GM23338 (cell line): ENCODE measurements around the gene SFMBT2. TPM values are rescaled to one million over a fixed set of nuclear protein-coding genes. Genes with fewer than 3 reads are reported as not detected.

ENCODE experiments used
- ATAC-seq: fragments of 200-7000 bp; cut with Tn5 transposase; 3 replicates; pipeline ENCODE4 v1.9.1; 2020
- DNase-seq: peaks from one replicate; pipeline ENCODE4 v3.0.0-alpha.2; 2015; ENCODE audit warnings: low spot score
- H2AFZ ChIP-seq: fragments of 200-600 bp; sonication (generic); 2 replicates; pipeline ENCODE4 v1.8.0; 2016; ENCODE audit warnings: antibody characterized with exemption, mild to moderate bottlenecking, moderate library complexity
- H3F3A ChIP-seq: fragments of 200-600 bp; sonication (generic); replicated peaks from 2 replicates; pipeline ENCODE4 v1.8.0; 2017; ENCODE audit warnings: antibody characterized with exemption, mixed run types, low read depth
- H3K27ac ChIP-seq: fragments of 200-600 bp; sonication (generic); 2 replicates; pipeline ENCODE4 v1.6.1; 2016; ENCODE audit warnings: low read depth
- H3K27me3 ChIP-seq: fragments of 200-600 bp; sonication (generic); 2 replicates; pipeline ENCODE4 v1.8.0; 2016; ENCODE audit warnings: mild to moderate bottlenecking, mixed run types, moderate library complexity; ENCODE audit not compliant: insufficient read depth
- H3K36me3 ChIP-seq: fragments of 200-600 bp; sonication (generic); 2 replicates; pipeline ENCODE4 v1.8.0; 2016; ENCODE audit warnings: mild to moderate bottlenecking; ENCODE audit not compliant: insufficient read depth
- H3K4me1 ChIP-seq: fragments of 200-600 bp; sonication (generic); 2 replicates; pipeline ENCODE4 v1.8.0; 2016; ENCODE audit warnings: mild to moderate bottlenecking, moderate library complexity; ENCODE audit not compliant: insufficient read depth
- H3K4me2 ChIP-seq: fragments of 200-600 bp; sonication (generic); 2 replicates; pipeline ENCODE4 v1.7.1; 2017; ENCODE audit warnings: mixed run types
- H3K4me3 ChIP-seq: fragments of 200-600 bp; sonication (generic); 2 replicates; pipeline ENCODE4 v1.6.1; 2016; ENCODE audit warnings: mixed run types
- H3K79me2 ChIP-seq: fragments of 200-600 bp; sonication (generic); replicated peaks from 2 replicates; pipeline ENCODE4 v1.8.0; 2017; ENCODE audit warnings: mild to moderate bottlenecking; ENCODE audit not compliant: insufficient read depth
- H3K9me2 ChIP-seq: fragments of 200-600 bp; sonication (generic); 2 replicates; pipeline ENCODE4 v1.8.0; 2017; ENCODE audit not compliant: insufficient read depth
- H4K20me1 ChIP-seq: fragments of 200-600 bp; sonication (generic); replicated peaks from 2 replicates; pipeline ENCODE4 v1.8.0; 2017; ENCODE audit warnings: mild to moderate bottlenecking; ENCODE audit not compliant: insufficient read depth
- H3K27ac Mint-ChIP-seq: 2 replicates; pipeline ENCODE4 v1.8.0; 2020; ENCODE audit warnings: inconsistent platforms, mild to moderate bottlenecking, moderate library complexity, mixed read lengths
- H3K27me3 Mint-ChIP-seq: 3 replicates; pipeline ENCODE4 v1.8.0; 2022; ENCODE audit warnings: low read depth, mild to moderate bottlenecking, moderate library complexity, mixed read lengths, inconsistent platforms; ENCODE audit not compliant: insufficient read depth, poor library complexity
- H3K36me3 Mint-ChIP-seq: 3 replicates; pipeline ENCODE4 v1.8.0; 2021; ENCODE audit warnings: low read depth, mild to moderate bottlenecking, inconsistent platforms, moderate library complexity, mixed read lengths
- H3K4me1 Mint-ChIP-seq: 3 replicates; pipeline ENCODE4 v1.8.0; 2020; ENCODE audit warnings: mild to moderate bottlenecking, inconsistent platforms, mixed read lengths
- H3K4me3 Mint-ChIP-seq: 3 replicates; pipeline ENCODE4 v1.8.0; 2021; ENCODE audit warnings: moderate library complexity, mild to moderate bottlenecking, inconsistent platforms, mixed read lengths
- H3K9me3 Mint-ChIP-seq: 3 replicates; pipeline ENCODE4 v1.8.0; 2020; ENCODE audit warnings: moderate library complexity, mild to moderate bottlenecking, inconsistent platforms, mixed read lengths
- CREB1 ChIP-seq: fragments of 250-450 bp; sonication (Bioruptor Pico); IDR thresholded peaks from 2 replicates; pipeline ENCODE4 v1.5.0; 2020; ENCODE audit warnings: low read depth, mild to moderate bottlenecking, moderate library complexity
- CTCF ChIP-seq, 2 experiments: fragments of 200-600 bp in 1 of 2; sonication (generic) in 1 of 2; conservative IDR thresholded peaks; 2 replicates each; pipeline versions ENCODE4 v1.5.1 to v1.6.1; 2016 to 2017; ENCODE audit warnings: antibody characterized with exemption in 2 of 2, low read depth in 2 of 2, mild to moderate bottlenecking in 2 of 2, moderate library complexity in 1 of 2
- ETS1 ChIP-seq: IDR thresholded peaks from 2 replicates; pipeline ENCODE4 v1.6.1; 2016; ENCODE audit warnings: antibody characterized with exemption
- EZH2 ChIP-seq: fragments of 200-600 bp; sonication (generic); IDR thresholded peaks from one replicate; pipeline ENCODE4 v1.8.0; 2017; ENCODE audit warnings: antibody characterized with exemption, mild to moderate bottlenecking, low read depth; ENCODE audit not compliant: unreplicated experiment
- EZH2phosphoT487 ChIP-seq: fragments of 200-600 bp; sonication (generic); IDR thresholded peaks from one replicate; pipeline ENCODE4 v1.8.1; 2018; ENCODE audit warnings: antibody characterized with exemption; ENCODE audit not compliant: unreplicated experiment
- JUNB ChIP-seq: IDR thresholded peaks from one replicate; pipeline ENCODE4 v1.6.1; 2016; ENCODE audit warnings: antibody characterized with exemption; ENCODE audit not compliant: unreplicated experiment
- NANOG ChIP-seq: IDR thresholded peaks from 2 replicates; pipeline ENCODE4 v1.6.1; 2016; ENCODE audit warnings: antibody characterized with exemption, borderline replicate concordance
- POLR2AphosphoS5 ChIP-seq: IDR thresholded peaks from 2 replicates; pipeline ENCODE4 v1.6.1; 2016; ENCODE audit warnings: antibody characterized with exemption, low read depth
- ZNF114 ChIP-seq: fragments of 250-450 bp; sonication (Bioruptor Pico); IDR thresholded peaks from 2 replicates; pipeline ENCODE4 v1.5.0; 2020; ENCODE audit warnings: mild to moderate bottlenecking, moderate library complexity
- ZNF331 ChIP-seq: fragments of 250-450 bp; sonication (Bioruptor Pico); IDR thresholded peaks from 2 replicates; pipeline ENCODE4 v1.5.0; 2020; ENCODE audit warnings: low read depth, mild to moderate bottlenecking, moderate library complexity
- ZNF462 ChIP-seq: fragments of 250-450 bp; sonication (Bioruptor Pico); IDR thresholded peaks from 2 replicates; pipeline ENCODE4 v1.5.0; 2020; ENCODE audit warnings: mild to moderate bottlenecking, moderate library complexity
- polyA plus RNA-seq: library from polyadenylated mRNA; unstranded; fragments of >200 nt; fragmentation: Nextera tagmentation; extraction: Ambion mirVana; gene quantifications from 2 replicates; pipeline ENCODE4 v1.2.1, GENCODE V29; 2016
- total RNA-seq: library from RNA; depleted of rRNA; stranded (reverse); fragments of >200 nt; shearing (Covaris generic); gene quantifications from 2 replicates; pipeline ENCODE4 v1.2.3, GENCODE V29; 2014

The SFMBT2 gene
- total and polyA plus RNA-seq, 2 experiments from 2014 or later: 2.7 to 6.7 TPM

GRCh38 chr10:7255517-7255916, 155.3 kb downstream of the SFMBT2 start (continued):
- TF ChIP-seq EZH2phosphoT487 (no peak), CREB1 (no peak), ZNF331 (CRISPR knock-in tag) (no peak), ZNF114 (CRISPR knock-in tag) (no peak), JUNB (no peak), NANOG (no peak)

- no peaks in the 10 kb centered on the region; the same call in 2 of the 3 replicates for H3K4me1 Mint-ChIP-seq
- Histone ChIP-seq H3K9me2 (no peaks in the 10 kb centered on the region), H3K36me3 (no peaks in the 10 kb centered on the region), H4K20me1 (no peaks in the 10 kb centered on the region), H3K27ac (no peak overlapping the region), H3K27me3 (no peaks in the 10 kb centered on the region), H3K4me2 (no peak overlapping the region), H2AFZ (no peak overlapping the region), H3F3A (no peaks in the 10 kb centered on the region), H3K4me3 (no peak overlapping the region), H3K79me2 (no peaks in the 10 kb centered on the region), H3K4me1 (no peaks in the 10 kb centered on the region)
- no peaks in the 10 kb centered on the region for H3K36me3 Mint-ChIP-seq
- no peak overlapping the region for H3K27ac Mint-ChIP-seq
- H3K27me3 Mint-ChIP-seq: peaks cover 2% of the 10 kb centered on the region
- TF ChIP-seq CTCF (conservative IDR thresholded peaks at IDR 0.05; ENCODE audit: low read depth in 2 of 2) (no peak), EZH2 (no peak), ZNF462 (CRISPR knock-in tag) (no peak), ETS1 (no peak), ZNF114 (CRISPR knock-in tag) (no peak), POLR2AphosphoS5 (no peak), ZNF331 (CRISPR knock-in tag) (no peak)
- no peak for ATAC-seq
- no peak overlapping the region for H3K4me3 Mint-ChIP-seq
- DNase-seq: no peak
- H3K9me3 Mint-ChIP-seq: no peaks in the 10 kb centered on the region
These were observed 159.0 kb downstream of the SFMBT2 start for GRCh38 chr10:7251696-7252465.
